ENCODE results near the gene PRXL2B.

PRXL2B gene

GRCh38 chr1:2601721-2602303 is 15.2 kb downstream of the PRXL2B start:
- DNase-seq, result no peak

DNA sequence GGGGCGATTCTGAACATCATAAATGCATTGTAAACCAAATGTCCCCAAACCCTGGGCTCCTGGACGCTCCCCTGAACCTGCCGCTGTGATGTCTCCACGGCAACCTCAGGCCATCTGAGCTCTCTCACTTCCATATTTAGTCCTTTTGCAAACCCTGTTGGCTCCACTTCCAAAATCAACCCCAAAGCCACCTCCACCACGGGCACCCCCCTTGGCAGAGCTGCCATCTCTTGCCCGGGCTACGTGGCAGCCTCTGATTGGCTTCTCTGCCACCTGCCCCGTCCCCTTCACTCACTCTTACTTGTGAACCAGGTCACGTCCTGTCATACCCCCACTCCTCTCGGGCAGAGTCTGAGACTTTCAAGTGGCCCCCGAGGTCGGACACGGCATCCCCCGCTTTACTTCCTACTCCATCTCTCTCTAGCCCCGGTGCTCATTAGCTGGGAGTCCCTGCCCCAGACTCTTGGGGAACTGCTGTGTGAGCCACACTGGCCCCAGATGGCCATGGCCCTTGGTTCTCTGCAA is 15.8 kb downstream of the PRXL2B start:
- no peak for DNase-seq

GRCh38 chr1:2602866-2603520 is 16.4 kb downstream of the PRXL2B start:
- no peak for DNase-seq

DNA sequence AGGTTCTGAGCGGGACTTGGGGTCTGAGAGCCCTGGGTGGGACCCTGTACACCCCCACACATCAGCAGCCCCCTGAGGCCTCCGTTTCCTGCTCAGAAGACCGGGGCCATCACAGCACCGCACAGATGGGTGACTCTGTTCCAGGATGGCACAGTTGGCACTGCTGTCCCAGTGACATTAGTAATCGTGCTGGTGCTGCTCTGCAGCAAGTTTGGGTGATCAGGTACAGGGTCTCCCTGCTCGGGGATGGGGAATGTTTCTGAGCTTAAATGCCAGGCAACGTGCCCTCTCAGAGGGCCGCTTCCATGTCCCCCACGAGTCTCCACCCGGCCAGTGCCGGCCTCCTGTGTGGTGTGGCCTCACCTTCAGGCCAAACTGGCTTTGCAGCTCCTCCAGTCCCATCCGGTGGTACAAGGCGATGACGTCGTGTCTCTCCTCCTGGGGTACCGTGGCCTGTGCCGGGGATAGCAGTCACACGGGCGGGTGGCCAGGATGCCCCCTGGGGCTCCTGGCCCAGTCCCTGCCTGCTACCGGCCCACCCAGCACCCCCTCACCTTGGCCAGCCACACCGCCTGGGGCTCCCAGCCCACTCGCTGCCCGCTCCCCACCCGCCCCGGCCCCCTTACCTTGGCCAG is 17.1 kb downstream of the PRXL2B start:
- no peak for DNase-seq

DNA sequence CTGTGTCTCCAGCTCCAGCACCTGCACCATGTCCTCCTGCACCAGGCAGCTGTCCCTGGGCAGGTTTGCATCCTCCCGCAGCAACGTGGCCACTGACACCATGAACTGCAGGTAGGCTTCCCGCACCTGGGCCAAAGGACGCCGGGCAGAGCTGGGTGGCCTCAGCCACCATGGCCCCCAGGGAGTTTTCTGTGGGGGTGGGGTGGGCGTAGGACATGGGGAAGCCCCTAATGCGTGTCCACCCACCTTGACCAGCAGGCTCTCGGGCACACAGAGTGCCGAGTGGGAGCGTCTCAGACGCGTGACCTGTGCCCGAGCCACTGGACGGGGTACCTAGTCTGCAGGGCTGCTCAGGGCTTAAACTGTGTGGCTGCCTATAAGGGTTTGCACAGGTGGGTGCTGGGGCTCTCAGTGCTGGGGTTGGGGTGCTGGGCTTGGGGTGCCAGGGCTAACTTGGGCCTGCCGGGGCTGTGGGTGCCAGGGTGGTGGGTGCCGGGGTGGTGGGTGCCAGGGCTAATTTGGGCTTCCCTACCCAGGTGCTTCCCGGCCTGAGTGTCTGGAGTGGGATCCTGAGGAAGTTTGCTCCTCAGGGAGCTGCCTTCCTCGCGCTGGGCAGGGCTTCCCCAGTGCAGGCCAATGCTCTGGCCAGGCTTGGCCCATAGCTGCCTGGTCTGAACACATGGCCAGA is 17.7 kb downstream of the PRXL2B start:
- DNase-seq, result no peak

DNA sequence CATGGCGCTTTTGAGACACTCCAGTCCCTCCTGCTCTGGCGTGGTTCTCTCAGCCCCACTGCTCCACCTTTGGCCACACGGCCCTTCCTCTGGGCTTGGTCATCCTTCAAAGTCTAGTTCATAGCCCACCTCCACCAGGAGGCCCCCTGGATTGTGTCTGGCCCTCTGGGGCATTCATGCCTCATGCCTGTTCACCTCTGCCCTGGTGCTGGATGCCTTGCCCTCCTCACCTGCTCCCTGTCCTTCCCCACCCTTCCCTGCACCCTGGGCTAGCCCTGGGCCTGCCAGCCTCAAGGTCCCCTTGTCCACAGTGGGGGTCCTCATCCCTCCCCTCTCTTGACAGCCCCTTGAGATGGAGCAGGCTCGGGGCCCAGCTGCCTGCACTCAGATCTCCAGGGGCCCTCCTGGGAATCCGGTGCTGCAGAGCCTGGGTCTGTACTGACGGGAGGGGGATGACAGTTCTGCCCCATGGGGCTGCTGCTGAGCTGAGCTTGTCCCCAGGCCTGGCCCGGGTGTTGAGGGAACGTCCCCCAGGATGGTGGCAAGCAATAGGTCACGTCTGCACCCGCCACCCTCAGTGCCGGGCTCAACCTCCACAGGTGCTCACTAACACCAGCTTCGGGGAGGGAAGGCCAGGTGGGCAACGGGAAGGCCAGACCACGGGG is 18.4 kb downstream of the PRXL2B start:
- DNase-seq, result no peak

DNA sequence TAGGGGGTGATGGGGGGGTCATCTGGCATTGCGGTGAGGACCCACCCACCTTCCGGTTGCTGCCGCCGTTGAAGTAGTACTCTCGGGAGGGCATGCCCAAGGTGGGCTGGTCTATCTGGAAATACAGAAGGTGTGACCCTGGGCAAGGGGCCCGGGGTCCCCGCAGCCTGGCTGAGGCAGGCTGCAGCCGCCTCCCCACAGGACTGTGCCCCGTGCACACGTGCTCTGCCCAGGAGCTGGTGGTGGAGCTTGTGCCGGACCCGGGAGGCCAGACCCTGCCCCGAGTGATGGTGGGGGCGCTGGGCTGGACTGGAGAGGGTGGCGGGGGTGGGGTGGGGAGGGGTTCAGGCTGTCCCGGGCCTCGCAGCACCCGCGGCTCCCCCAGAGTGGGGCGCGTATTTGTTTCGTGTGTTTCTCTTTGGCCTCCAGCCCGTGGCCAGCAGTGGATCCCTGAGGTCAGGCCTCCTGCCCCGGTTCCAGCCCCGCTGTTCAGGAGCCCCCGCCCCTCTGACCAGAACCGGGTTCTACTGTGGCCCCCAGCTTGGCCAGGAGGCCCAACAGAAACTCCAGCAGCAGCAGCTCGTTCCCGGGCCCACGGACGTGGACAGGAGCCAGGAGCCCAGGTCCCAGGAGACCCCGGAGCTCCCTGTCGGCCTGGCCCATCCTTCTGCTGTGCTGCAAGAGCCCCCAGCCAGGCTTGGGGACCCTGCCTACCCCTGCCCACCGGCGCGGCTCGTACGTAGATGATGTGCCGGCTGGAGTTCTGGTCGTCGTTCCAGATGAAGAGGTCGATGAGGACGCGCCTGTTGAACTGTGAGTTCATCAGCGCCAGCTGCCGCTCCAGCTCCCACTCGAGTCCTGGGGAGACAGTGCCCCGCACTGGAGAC is 19.2 kb downstream of the PRXL2B start:
- no peak for DNase-seq

DNA sequence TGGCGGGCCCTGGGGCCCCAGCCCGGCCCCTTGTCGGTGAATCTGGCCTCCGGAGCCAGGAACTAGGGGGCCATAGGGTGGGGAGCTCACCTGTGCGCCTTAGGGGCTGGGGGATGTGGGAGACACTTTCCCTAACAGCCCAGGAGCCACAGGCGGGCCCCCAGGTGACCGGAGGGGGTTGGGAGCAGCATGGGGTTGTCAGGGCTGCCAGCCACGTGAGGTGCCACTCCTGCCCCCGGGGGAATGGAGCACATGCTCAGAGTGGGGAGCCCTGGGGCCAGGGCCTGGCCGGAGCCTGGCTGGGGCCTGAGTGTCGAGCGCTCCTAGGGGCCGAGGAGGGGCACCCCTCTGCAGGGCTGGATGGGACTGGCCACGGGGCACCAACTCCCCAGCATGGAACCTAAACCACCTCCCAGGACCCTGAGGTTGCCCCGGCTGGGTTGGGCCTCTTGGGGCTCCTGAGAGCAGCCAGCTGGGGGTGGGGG is 19.9 kb downstream of the PRXL2B start:
- no peak for DNase-seq

- no peak for DNase-seq
These were observed 20.5 kb downstream of the PRXL2B start for GRCh38 chr1:2606881-2607621.

DNA sequence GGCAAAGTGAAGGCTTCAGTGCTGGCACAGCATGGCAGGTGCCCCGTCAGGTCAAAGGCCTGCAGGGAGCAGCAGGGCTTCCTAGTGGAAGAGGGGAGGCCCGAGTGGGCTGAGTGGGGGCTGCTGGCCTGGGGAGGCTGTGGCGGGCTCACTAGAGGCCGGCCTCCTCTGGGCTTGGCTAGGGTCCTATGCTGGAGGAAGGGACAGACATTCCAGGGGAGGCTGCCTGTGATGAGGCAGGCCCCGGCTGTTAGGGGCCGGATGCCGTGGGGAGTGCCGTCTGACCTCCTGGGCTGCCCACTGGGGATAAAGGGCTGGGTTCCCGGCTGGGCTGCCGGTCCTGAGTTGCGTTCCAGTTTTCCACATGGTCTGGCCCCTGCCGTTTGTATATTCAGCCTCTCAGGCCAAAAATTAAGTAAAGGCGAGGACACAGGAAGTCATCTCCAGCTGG is 21.1 kb downstream of the PRXL2B start:
- DNase-seq, result no peak

- no peak for DNase-seq
These were observed 22.9 kb downstream of the PRXL2B start for GRCh38 chr1:2609319-2610035.

DNA sequence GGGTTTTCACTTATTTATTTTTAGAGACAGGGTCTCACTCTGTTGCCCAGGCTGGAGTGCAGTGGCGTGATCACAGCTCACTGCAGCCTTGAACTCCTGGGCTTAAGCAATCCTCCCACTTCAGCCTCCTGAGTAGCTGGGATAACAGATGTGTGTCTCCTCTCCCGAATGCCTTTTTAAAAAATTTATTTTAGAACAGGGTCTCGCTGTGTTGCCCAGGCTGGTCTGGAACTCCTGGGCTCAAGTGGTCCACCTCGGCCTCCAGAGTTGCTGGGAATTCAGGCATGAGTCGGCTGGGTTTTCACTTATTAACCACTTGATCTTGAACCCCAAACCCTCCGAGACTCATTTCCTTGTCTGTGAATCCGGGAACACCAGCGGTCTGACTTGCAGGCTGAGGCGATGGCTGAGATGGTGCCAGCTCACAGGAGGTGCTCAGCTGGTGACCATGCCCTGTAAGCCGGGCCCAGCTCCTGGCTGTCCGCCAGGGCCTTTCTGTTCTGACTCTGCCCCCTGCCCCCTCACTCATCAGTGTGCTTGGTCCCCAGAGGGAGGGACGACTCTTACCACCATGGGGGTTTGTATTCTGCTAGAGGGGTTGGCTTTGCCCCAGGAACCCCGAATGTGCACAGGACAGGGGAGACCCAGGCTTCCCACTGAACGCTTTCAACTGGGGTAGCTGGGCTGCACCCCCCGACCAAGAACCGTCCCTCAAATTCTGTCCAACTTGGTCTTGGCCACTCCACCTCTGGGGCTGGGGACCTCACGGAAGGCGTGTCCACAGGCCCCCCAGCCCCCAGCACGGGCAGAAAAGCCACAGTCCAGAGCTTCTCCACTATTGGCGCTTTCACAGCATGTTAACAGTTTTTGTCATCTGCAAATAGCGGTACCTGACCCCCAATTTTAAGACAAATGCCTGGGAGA is 23.7 kb downstream of the PRXL2B start:
- DNase-seq, result no peak

GRCh38 chr1:2611031-2611501 is 24.5 kb downstream of the PRXL2B start:
- DNase-seq, result no peak

DNA sequence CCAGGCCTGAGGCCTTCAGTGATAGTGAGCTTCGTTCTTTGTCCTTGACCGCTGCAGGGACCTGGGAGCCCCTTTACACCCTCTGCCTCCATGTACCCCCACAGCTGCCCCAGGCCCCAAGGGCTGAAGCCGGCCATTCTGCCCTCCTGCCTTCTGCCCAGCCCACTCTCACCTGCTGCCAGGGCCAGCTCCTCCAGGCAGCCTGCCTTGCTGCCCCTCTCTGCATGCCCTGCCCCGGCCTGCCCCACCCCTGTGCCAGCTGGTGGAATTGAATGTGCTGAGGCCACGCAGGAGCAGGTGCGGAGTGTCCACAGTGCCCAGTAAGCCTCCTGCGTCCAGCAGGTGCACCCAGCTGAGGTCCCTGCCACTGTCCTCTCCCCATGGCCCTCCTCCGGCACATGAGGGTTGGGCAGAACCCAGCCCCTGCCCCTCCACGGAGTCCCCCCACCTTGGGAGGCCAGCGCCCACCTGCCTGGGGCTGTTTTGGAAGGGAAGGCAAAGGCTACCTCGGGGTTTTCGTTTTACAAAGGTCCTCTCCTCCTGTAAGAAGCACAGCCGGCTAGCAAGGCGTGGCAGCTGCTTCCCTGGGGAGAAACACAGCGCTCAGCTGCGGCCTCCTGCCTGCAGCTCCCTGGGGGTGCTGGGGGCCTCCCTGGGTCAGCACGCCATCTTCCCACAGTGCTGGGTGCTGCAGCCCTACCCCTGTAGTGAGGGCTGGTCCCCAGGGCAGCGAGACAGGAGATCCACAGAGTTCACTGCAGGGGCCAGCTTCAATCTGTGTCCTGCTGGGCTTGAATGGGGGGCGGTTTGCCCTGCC is 25.3 kb downstream of the PRXL2B start:
- DNase-seq, result no peak

DNA sequence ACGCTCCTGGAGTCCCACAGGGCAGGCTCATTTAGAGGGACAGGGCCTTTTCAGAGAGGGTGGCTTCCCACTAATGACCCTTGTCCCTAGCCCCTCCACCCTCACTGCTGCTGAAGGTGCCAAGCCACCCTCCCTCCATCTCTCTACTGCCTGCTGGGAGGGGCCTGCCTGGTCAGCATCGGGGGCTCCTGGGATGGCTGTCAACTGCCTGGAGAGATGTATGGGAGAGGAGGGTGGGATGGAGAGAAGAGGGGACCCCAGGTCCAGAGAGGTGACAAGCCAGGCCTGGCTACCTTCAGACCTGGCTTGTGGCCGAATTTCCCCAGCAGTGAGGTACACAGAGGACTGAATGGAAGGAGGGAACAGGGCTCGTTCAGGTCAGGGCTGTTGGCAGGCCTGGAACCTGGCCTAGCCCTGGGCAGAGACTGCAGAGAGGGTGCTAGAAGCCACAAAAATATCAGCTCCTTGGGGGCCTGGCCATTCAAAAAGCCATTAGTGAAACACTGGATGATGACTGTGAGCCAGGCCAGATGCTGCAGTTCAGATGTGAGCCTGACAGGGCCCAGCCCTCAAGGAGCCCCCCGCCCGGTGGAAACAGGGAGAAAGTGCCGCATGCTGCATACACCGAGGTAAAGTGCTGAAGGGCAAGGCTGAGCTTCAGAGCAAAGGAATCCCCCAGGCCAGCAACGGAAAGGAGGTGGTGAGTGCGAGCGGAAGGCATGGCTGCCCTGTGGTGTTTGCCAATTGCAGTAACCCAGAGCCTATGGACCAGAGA is 26.2 kb downstream of the PRXL2B start:
- no peak for DNase-seq

DNA sequence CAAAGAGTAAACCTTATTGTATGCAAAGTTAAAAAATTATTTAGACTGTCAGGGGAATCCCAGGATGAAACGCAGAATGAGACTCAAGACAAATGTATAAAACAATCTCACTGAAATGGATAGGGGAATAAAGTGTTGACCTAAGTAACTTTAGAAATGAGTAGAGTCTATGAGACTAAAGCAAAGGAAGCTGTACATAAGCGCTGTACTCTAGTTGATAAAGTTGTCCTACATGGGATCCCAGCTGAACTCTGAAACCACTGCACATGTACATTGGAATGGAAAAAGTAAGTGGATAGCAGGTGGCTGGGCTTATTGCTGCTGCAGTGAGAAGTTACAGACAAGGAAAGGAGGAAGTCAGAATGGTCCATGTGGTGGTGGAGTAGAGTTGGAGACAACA is 27.6 kb downstream of the PRXL2B start:
- DNase-seq, result no peak

DNA sequence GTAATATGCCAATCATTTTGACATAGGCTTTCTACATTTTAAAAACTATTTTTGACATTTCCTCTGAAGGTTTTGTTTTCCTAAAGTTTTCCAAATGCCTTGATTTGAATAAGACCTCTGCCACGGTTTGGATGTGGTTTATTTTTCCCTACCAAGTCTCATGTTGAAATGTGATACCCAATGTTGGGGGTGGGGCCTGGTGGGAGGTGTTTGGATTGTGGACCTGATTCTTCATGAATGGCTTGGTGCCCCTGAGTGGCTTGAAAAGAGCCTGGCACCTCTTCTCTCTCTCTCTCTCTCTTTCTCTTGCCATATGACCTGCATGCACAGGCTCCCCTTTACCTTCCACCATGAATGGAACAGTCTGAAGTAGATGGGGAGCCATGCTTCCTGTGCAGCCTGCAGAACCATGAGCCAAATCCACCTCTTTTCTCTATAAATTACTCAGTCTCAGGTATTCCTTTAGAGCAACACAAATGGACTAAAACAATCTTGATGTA is 31.4 kb downstream of the PRXL2B start:
- no peak for DNase-seq

All from left hindlimb (tissue), 1 donor.